Coronary artery (tissue), 2 donors: ENCODE data around the gene HOXA11.

ENCODE experiments used
- DNase-seq: peaks from one replicate; pipeline ENCODE4 v3.0.0-alpha.2; 2017; ENCODE audit warnings: low spot score
- H3K27ac ChIP-seq, 2 donors: fragments of 200-600 bp; sonication (generic); one replicate each; pipeline ENCODE4 v1.5.1; 2016 to 2019
- H3K4me3 ChIP-seq: fragments of 200-600 bp; sonication (generic); 2 replicates; pipeline ENCODE4 v1.5.1; 2016; ENCODE audit warnings: mild to moderate bottlenecking, moderate library complexity
- TF ChIP-seq, protein P1 (sequence below): fragments of 200-600 bp; sonication (generic); IDR thresholded peaks from one replicate; pipeline ENCODE4 v1.5.1; 2019; ENCODE audit warnings: antibody characterized with exemption

The HOXA11 gene

DNA sequence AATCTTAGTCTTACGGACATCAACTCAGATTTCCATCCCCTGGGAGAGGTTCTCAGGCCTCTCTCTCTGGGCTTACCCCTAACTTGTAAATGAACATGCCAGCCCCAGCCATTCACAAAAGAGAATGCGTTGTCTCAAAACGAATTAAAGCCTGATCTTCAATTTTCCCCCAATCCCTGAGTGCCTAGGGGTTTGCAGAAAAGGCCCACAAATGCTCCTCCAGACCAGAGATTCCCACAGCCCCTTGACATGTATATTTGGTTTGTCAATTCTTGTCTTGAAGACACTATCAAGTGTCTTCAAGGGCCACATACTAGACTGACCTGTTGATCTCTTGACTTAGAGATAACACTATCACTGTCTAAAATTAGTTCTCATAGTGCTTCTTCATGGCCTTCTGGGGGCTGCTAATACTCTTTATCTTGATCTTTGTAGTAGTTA is 26.8 kb upstream of the HOXA11 start:
- TF ChIP-seq, protein P1, sequence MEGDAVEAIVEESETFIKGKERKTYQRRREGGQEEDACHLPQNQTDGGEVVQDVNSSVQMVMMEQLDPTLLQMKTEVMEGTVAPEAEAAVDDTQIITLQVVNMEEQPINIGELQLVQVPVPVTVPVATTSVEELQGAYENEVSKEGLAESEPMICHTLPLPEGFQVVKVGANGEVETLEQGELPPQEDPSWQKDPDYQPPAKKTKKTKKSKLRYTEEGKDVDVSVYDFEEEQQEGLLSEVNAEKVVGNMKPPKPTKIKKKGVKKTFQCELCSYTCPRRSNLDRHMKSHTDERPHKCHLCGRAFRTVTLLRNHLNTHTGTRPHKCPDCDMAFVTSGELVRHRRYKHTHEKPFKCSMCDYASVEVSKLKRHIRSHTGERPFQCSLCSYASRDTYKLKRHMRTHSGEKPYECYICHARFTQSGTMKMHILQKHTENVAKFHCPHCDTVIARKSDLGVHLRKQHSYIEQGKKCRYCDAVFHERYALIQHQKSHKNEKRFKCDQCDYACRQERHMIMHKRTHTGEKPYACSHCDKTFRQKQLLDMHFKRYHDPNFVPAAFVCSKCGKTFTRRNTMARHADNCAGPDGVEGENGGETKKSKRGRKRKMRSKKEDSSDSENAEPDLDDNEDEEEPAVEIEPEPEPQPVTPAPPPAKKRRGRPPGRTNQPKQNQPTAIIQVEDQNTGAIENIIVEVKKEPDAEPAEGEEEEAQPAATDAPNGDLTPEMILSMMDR = no peak
- Histone ChIP-seq H3K4me3 (no peak overlapping the region), H3K27ac (no peak overlapping the region)
- no peak for DNase-seq

DNA sequence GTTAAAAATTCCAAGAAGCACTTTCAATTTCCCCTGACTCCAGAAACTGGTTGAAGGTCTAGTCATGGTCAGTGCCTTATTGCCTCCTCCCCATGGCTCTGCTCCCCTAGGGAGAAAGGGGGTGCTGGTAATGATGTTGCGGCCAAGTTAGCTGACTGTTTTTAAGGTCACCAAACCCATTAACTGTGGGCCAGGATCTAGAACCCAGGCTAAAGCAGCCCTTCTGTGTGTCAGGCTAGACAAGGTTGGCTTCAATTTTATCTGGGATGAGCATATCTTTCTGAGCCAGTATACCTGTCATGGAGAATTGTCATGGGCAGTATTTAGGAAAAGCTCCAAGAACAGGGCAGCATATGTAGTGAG is 26.0 kb upstream of the HOXA11 start:
- H3K27ac ChIP-seq = no peak overlapping the region
- DNase-seq = no peak
- TF ChIP-seq, protein P1 = no peak
- no peak overlapping the region for H3K4me3 ChIP-seq

DNA sequence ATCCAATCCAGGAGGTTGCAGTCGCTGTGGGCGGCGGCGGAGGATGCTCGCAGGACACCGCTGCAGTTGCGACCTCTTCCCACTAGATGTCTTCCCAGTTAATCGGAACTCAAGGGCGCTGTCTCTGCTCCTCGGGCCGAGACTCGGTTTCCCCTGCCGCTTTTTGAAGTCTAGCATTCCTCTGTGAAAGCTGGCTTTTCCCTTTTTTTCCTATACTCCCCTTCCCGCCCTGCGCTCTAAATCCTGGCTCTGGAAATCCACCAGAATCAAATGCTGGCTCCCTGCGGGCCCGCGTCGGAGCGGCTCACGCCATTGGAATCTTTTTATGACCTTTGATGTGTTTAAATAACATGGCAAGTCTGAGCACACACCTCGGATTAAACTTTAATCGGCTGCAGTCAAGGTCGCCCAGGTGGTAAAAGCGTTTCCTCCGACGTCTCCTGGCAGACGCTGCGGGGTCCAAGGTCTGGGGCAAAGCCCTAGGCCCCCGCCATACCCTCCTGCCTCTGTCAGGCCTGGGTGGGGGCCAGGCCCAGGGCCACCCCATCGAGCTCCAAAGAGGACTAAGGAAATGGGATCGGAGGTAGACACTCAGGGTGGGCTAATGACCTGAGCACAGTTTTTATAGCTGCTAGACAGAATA is 25.5 kb upstream of the HOXA11 start:
- peak; percentile 70 for DNase-seq
- TF ChIP-seq, protein P1 = peak; percentile 42
- no peak overlapping the region for H3K27ac ChIP-seq
- H3K4me3 ChIP-seq = peak overlapping the region; percentile 44

DNA sequence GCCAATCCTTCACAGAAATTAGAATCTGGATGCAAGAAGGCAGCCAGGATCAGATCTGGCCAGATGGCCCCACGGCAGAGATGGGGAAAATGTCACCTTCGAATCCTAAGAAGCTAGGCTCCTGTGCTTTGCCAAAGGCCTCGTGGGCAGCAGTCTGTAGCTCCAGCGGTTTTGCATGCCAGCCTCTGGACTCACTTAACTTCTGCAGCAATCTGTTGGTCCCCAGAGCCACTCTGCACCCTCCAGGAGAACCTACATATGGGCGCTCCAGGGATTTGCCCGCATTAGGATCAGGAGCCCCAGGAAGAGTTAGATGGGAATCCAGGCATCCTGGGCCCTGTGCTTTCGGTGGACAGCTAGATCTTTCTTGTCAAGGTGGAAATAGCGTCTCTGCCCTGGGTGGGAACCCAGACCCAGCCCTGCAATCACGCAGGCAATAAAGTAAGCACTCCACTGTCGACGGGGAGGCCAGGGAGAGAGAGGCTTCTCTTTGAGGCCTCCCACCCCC is 25.0 kb upstream of the HOXA11 start:
- no peak overlapping the region for H3K27ac ChIP-seq
- DNase-seq = no peak
- peak overlapping the region; percentile 44 for H3K4me3 ChIP-seq
- TF ChIP-seq, protein P1 = no peak

DNA sequence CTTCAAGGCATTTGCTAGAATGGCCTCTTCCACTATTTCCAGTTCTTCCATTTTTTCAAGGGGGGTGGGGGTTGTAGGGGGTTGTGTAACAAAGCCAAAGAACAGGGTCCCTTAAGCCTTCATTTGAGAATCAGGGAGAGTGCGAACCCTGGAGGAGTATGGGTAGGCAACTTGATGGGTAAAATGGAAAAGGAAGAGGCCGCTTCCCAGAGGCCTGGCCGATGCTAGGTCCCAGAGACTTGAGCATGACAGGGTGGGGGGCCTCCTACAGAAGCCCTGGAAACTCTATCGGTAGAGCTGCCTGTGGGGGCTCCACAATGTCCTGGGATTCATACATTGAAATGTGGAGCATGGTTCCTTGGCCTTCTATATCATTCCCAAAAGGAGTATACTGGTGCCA is 24.0 kb upstream of the HOXA11 start:
- DNase-seq = peak; percentile 56
- Histone ChIP-seq H3K27ac (no peak overlapping the region), H3K4me3 (no peak overlapping the region)
- TF ChIP-seq, protein P1 = no peak

DNA sequence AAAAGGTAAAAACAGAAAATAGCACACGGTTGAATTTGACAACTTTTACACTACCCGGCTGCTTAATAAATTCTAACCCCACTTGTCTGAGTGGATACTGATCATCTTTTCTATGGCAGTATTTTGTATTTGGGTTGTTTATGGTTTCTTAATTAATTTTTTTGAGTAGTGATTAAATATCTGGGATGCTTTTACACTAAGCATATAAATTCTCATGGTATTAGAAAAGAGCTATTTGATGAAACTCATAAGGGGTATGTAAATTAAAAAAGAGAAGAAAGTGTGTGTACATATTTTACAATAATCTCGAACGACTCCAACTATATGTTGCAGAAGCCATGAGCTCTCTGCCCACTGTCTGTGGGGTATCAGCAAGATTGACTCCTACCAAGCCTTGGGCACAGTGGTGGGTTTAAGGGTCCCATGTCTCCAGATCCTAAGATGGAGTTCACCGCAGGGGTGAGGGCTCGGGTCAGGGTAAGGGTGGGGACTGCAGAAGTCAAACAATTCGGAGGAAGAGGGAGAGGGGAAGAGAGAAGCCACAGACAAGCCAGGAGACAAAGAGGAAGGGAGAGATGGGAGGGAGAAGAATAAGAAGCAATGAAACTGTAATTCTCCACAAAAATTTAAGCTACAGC is 22.4 kb upstream of the HOXA11 start:
- Histone ChIP-seq H3K4me3 (no peak overlapping the region), H3K27ac (no peak overlapping the region)
- TF ChIP-seq, protein P1 = no peak
- DNase-seq = no peak
